ENCODE data around the gene CHN2.

Gene CHN2

DNA sequence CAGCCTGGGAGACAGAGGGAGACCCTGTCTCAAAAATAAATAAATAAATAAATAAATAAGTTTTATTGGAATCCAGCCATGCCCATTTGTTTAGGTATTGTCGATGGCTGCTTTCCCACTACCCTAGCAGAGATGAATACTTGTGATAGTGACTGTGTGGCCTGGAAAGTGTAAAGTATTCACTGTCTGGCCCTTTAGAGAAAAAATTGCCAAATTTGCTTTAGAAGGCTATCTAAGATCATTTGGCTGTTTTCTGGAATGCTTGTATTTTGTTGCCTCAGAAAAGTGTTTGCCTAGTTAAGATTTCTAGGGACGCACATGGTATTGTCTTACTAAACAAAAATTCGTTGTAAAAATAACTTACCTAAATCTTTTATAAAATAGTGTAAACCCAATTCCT, 35.4 kb downstream of the CHN2 start:
- no peak overlapping the region for H3K4me2 ChIP-seq (ENCODE audit: low read length)
- peaks cover 8% of the 10 kb centered on the region for H3K27me3 ChIP-seq (ENCODE audit: control insufficient read depth, insufficient read depth, low read length)
- H3K9ac ChIP-seq (ENCODE audit: low read depth, low read length) = no peak overlapping the region
- H3K4me1 ChIP-seq (ENCODE audit: control insufficient read depth, insufficient read depth, low read length) = no peaks in the 10 kb centered on the region
- no peaks in the 10 kb centered on the region for H3K36me3 ChIP-seq (ENCODE audit: insufficient read depth, low read length)
- H3K9me3 ChIP-seq (replicated peaks; ENCODE audit: low read length) = no peaks in the 10 kb centered on the region
- H3K4me3 ChIP-seq (ENCODE audit: low read length) = no peak overlapping the region

DNA sequence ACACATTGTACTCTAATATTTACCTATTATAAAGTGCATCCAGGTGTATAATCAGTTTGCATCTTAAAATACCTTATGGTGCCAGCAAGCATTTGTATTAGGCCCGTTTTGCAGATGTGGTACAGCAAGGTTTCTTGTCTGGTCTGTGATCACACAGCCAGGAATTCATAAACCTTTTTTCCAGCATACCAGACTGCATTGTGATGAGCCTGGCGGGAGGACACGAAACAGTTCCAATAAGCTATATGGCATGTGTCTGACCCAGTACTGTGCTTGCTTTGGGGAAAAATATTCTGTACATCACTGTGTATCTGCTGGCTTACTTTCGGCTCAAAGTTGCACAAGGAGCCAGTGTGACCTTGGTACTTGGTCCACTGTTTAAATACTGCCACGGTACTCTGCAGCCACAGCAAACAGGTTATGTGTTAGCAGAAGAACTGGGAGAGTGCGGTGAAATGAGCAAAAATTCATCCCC, 36.3 kb downstream of the CHN2 start:
- Histone ChIP-seq H3K4me2 (ENCODE audit: low read length) (no peak overlapping the region), H3K4me1 (ENCODE audit: control insufficient read depth, insufficient read depth, low read length) (no peaks in the 10 kb centered on the region), H3K9me3 (replicated peaks; ENCODE audit: low read length) (no peaks in the 10 kb centered on the region), H3K9ac (ENCODE audit: low read depth, low read length) (no peak overlapping the region), H3K4me3 (ENCODE audit: low read length) (no peak overlapping the region), H3K36me3 (ENCODE audit: insufficient read depth, low read length) (no peaks in the 10 kb centered on the region), H3K27me3 (ENCODE audit: control insufficient read depth, insufficient read depth, low read length) (peaks cover 9% of the 10 kb centered on the region)

DNA sequence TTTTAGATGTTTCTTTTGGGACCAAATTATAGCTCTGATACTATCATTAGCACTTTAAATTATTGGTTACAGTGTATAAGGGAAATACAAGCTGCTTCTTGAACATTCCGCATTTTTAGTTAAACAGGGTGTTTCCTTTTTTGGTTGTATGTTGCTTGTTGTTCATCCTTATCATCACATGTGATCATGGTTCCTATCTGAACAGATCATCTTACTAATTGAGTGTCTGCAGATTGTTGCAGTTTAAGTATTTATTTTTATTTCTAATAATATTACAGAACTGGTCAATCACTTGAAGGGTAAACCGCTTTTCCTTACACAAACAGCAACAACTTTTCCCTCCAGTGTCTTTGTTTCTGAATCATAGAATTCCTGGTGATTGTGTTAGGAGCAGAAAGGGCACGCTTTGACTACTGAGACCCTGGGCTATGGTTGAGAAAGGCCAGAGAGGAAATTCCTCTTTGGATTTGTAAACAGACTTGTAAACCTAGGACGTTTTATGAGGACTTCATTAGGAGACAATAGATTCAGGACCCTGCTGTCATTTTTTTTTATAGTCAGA, 37.2 kb downstream of the CHN2 start:
- no peaks in the 10 kb centered on the region for H3K4me1 ChIP-seq (ENCODE audit: control insufficient read depth, insufficient read depth, low read length)
- peaks cover 14% of the 10 kb centered on the region for H3K27me3 ChIP-seq (ENCODE audit: control insufficient read depth, insufficient read depth, low read length)
- H3K4me3 ChIP-seq (ENCODE audit: low read length) = no peak overlapping the region
- no peak overlapping the region for H3K9ac ChIP-seq (ENCODE audit: low read depth, low read length)
- H3K4me2 ChIP-seq (ENCODE audit: low read length) = no peak overlapping the region
- no peaks in the 10 kb centered on the region for H3K9me3 ChIP-seq (replicated peaks; ENCODE audit: low read length)
- H3K36me3 ChIP-seq (ENCODE audit: insufficient read depth, low read length) = no peaks in the 10 kb centered on the region

DNA sequence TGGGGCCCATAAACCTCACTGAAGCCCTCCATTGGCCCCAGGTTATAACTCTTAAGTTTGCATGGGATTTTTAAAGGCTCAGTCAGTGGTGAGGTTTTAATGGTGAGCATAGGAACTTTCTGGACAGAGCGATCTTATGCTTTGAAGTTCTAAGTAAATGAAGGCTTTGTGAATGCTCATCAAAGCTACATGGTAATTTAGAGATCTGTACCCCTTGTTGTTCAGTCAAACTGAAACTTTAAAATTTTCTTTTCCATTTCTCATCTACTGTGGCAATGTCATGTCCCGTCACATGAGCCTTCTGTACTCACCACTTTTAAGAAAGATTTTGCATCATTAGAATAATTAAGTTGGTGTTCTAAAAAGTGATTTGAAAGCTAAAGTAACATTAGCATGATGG, 39.9 kb downstream of the CHN2 start:
- H3K4me2 ChIP-seq (ENCODE audit: low read length) = no peak overlapping the region
- no peak overlapping the region for H3K4me3 ChIP-seq (ENCODE audit: low read length)
- no peaks in the 10 kb centered on the region for H3K9me3 ChIP-seq (replicated peaks; ENCODE audit: low read length)
- H3K36me3 ChIP-seq (ENCODE audit: insufficient read depth, low read length) = no peaks in the 10 kb centered on the region
- no peaks in the 10 kb centered on the region for H3K4me1 ChIP-seq (ENCODE audit: control insufficient read depth, insufficient read depth, low read length)
- no peak overlapping the region for H3K9ac ChIP-seq (ENCODE audit: low read depth, low read length)
- H3K27me3 ChIP-seq (ENCODE audit: control insufficient read depth, insufficient read depth, low read length) = peaks cover 31% of the 10 kb centered on the region

DNA sequence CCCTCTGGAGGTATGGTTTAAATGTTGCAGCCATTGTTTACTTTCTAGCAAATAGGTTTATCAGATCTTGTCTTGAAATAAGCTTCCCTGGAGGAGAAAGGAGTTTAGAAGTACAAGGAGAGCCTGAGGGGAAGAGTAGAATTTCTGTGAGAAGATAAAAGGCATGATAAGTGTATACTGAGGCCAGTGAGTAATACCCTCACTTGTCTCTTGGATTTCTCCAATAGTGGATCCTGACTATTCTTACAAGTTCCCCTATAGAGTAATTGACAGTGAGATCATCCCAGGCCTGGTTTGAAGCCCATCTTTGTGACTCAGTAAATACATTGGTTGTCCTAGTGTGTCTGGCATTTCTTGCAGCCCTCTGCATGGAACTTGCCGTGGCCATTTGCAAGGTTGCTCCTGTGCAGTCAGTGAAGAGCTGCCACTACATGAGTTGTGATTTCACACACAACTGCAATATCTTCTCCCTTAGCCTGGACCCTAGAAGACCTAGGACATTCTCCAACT, 41.6 kb downstream of the CHN2 start:
- no peaks in the 10 kb centered on the region for H3K4me1 ChIP-seq (ENCODE audit: control insufficient read depth, insufficient read depth, low read length)
- H3K9me3 ChIP-seq (replicated peaks; ENCODE audit: low read length) = no peaks in the 10 kb centered on the region
- H3K36me3 ChIP-seq (ENCODE audit: insufficient read depth, low read length) = no peaks in the 10 kb centered on the region
- no peak overlapping the region for H3K9ac ChIP-seq (ENCODE audit: low read depth, low read length)
- no peak overlapping the region for H3K4me2 ChIP-seq (ENCODE audit: low read length)
- H3K27me3 ChIP-seq (ENCODE audit: control insufficient read depth, insufficient read depth, low read length) = peaks cover 33% of the 10 kb centered on the region
- H3K4me3 ChIP-seq (ENCODE audit: low read length) = no peak overlapping the region

DNA sequence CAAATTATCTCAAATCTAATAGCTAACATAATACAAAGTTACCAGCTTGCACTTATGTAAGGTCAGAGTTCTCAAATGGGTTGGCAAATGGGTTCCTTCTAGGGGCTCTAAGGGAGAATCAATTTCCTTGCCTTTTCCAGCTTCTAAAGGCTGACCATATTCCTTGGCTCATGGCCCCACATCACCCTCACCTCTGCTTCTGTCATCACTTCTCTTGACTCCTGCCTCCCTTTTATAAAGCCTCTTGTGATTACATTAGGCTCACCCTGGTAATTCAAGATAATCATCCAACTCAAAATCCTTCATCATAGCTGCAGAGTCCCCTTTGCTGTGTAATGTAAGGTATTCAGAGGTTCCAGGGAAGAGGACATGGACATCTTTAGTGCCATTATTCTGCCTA, 42.1 kb downstream of the CHN2 start:
- H3K9ac ChIP-seq (ENCODE audit: low read depth, low read length) = no peak overlapping the region
- no peaks in the 10 kb centered on the region for H3K9me3 ChIP-seq (replicated peaks; ENCODE audit: low read length)
- H3K27me3 ChIP-seq (ENCODE audit: control insufficient read depth, insufficient read depth, low read length) = peaks cover 36% of the 10 kb centered on the region
- no peak overlapping the region for H3K4me2 ChIP-seq (ENCODE audit: low read length)
- no peaks in the 10 kb centered on the region for H3K36me3 ChIP-seq (ENCODE audit: insufficient read depth, low read length)
- no peak overlapping the region for H3K4me3 ChIP-seq (ENCODE audit: low read length)
- no peaks in the 10 kb centered on the region for H3K4me1 ChIP-seq (ENCODE audit: control insufficient read depth, insufficient read depth, low read length)

DNA sequence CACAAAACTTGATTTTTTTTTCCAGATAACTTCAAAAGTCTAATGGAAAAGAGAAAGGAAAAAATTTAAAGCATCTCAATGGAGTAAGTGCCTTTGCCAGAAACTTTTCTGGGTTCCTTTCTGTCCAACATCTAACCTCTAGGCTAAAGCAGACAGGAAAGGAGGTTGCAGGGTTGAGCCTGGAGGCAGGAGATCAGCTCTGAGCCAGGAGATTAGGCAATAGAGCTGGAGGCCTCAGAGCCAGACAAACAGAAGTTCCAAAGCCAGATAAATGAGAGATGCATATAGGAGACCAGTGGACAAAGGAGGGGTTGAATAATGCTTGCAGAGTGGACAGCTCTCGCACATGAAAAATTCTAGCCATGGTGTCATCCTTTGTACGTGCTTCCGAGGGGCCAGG, 42.9 kb downstream of the CHN2 start:
- Histone ChIP-seq H3K9ac (ENCODE audit: low read depth, low read length) (no peak overlapping the region), H3K27me3 (ENCODE audit: control insufficient read depth, insufficient read depth, low read length) (peaks cover 44% of the 10 kb centered on the region), H3K4me1 (ENCODE audit: control insufficient read depth, insufficient read depth, low read length) (no peaks in the 10 kb centered on the region), H3K4me2 (ENCODE audit: low read length) (no peak overlapping the region), H3K4me3 (ENCODE audit: low read length) (no peak overlapping the region), H3K36me3 (ENCODE audit: insufficient read depth, low read length) (no peaks in the 10 kb centered on the region), H3K9me3 (replicated peaks; ENCODE audit: low read length) (no peaks in the 10 kb centered on the region)

DNA sequence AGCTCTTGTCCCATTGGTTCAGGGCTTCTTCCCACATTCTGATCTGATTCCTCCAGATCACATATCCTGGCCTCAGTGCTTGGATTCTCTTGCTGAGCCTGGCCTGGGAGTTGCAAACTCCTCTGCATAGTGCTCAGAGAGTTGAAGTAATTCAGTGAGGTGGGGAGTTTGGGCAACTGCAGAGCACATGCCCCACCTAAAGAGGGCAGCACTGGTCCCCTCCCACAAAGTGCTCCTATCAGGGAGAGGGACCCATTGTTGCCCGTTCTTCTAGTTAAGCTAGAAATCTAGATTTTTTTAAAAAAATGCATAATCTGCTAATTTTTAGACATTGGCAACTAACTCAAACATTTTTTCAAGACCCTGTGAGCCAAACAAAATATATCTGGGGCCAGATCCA, 45.1 kb downstream of the CHN2 start:
- no peaks in the 10 kb centered on the region for H3K9me3 ChIP-seq (replicated peaks; ENCODE audit: low read length)
- no peaks in the 10 kb centered on the region for H3K4me1 ChIP-seq (ENCODE audit: control insufficient read depth, insufficient read depth, low read length)
- peaks cover 54% of the 10 kb centered on the region for H3K27me3 ChIP-seq (ENCODE audit: control insufficient read depth, insufficient read depth, low read length)
- H3K36me3 ChIP-seq (ENCODE audit: insufficient read depth, low read length) = no peaks in the 10 kb centered on the region
- no peak overlapping the region for H3K4me2 ChIP-seq (ENCODE audit: low read length)
- no peak overlapping the region for H3K9ac ChIP-seq (ENCODE audit: low read depth, low read length)
- no peak overlapping the region for H3K4me3 ChIP-seq (ENCODE audit: low read length)

DNA sequence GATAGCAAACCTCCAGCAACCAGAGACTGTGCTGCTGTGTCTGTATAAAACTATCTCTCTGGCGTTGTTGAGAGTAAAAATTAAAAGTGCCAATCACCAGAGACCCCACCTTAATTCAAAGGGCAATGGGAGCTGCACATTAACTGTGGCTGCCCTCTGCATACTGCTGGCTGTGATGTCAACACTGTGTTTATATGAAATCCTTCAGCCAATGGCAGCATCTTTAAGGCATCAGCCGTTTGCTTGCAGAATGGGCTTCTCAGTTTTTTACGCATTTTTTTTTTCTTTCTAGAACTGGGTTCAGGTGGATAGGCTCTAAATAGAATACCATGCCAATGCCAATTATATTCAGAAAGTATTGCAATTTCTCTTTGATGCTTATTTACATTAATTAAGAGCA, 47.7 kb downstream of the CHN2 start:
- no peaks in the 10 kb centered on the region for H3K4me1 ChIP-seq (ENCODE audit: control insufficient read depth, insufficient read depth, low read length)
- H3K9ac ChIP-seq (ENCODE audit: low read depth, low read length) = no peak overlapping the region
- no peak overlapping the region for H3K4me3 ChIP-seq (ENCODE audit: low read length)
- H3K36me3 ChIP-seq (ENCODE audit: insufficient read depth, low read length) = no peaks in the 10 kb centered on the region
- no peak overlapping the region for H3K4me2 ChIP-seq (ENCODE audit: low read length)
- H3K27me3 ChIP-seq (ENCODE audit: control insufficient read depth, insufficient read depth, low read length) = peaks cover 60% of the 10 kb centered on the region
- no peaks in the 10 kb centered on the region for H3K9me3 ChIP-seq (replicated peaks; ENCODE audit: low read length)

DNA sequence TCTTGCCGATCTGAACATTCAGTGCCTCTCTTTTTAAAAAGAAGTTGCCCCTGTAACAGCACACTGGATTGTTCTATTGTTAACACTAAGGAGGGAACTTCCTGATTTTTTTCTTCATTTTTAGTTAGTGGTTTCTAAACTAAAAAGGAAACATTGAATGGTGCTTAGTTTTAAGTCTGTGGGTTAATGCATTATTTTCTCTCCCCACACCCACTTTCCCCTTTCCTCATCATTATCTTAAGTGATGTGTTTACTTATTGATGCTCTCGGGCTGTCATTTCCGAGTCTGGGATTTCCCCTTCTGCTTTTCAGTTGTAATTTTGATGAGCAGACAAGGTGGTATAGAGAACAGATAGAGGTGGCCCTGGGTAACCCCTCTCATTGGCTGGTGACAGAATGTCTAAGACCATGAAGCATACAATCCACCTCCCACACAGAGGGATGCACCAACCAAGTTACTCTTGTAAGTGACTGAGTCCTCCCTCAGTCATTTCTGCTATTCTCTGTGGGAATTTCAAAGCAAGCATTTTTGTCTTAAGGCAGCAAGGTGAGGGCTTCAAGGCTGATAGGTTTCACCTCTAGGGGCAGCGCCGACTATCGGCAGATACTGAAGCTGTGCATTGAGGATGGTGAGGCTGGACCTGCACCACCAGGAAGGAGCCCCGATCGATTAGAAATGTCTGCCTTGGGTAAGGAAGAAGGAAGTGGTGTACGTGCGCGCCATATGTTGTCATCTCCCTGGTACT, 49.5 kb downstream of the CHN2 start:
- Histone ChIP-seq H3K4me2 (ENCODE audit: low read length) (no peak overlapping the region), H3K9me3 (replicated peaks; ENCODE audit: low read length) (no peaks in the 10 kb centered on the region), H3K4me1 (ENCODE audit: control insufficient read depth, insufficient read depth, low read length) (no peaks in the 10 kb centered on the region), H3K27me3 (ENCODE audit: control insufficient read depth, insufficient read depth, low read length) (peaks cover 65% of the 10 kb centered on the region), H3K36me3 (ENCODE audit: insufficient read depth, low read length) (no peaks in the 10 kb centered on the region), H3K4me3 (ENCODE audit: low read length) (no peak overlapping the region), H3K9ac (ENCODE audit: low read depth, low read length) (no peak overlapping the region)

DNA sequence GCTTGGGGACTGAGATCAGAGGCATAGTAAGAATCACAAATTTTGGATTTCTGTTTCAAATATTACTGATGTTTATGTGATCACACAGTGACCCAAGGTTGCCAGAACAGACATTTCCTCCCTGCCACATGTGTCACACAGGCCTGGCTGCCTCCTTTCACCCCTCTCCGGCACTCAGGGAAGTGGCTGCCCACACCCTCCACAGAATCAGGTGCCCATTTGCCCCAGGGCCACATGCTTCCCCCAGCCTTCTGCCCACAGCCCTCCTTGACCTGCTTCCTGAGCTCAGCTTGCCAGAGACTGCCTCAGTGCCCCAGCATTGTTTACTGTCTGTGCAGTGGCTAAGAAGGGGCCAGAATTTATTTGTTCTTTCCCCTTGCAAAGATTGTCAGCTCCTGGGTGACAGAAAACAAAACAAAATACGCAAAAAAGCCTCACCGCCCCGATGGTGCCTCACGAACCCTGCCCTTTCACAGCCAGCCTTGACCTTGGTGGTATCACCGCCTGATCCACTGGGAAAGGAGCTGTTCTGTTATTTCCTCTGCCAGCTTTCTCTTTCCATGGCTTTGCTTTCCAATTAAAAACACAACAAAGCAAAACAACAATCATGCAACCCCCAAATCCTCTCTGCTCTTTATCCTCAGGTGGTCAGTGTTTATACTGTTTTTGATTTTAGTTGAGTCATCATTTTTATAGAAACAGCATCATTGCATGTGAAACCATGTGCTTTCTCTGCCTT, 52.8 kb downstream of the CHN2 start:
- no peak overlapping the region for H3K4me3 ChIP-seq (ENCODE audit: low read length)
- peaks cover 54% of the 10 kb centered on the region for H3K27me3 ChIP-seq (ENCODE audit: control insufficient read depth, insufficient read depth, low read length)
- no peaks in the 10 kb centered on the region for H3K9me3 ChIP-seq (replicated peaks; ENCODE audit: low read length)
- H3K4me2 ChIP-seq (ENCODE audit: low read length) = no peak overlapping the region
- no peaks in the 10 kb centered on the region for H3K4me1 ChIP-seq (ENCODE audit: control insufficient read depth, insufficient read depth, low read length)
- no peak overlapping the region for H3K9ac ChIP-seq (ENCODE audit: low read depth, low read length)
- H3K36me3 ChIP-seq (ENCODE audit: insufficient read depth, low read length) = no peaks in the 10 kb centered on the region

Measured in skeletal muscle satellite cell (primary cell).